ENCODE data around the gene UPK3A.

GRCh38 chr22:45330548-45330947 lies 45.8 kb downstream of the UPK3A start:
- TF ChIP-seq EZH2 (IDR thresholded peaks at IDR 0.05; ENCODE audit: low read depth) (no peak), CTCF (conservative IDR thresholded peaks at IDR 0.05) (no peak)
